ENCODE data around the gene KCNMA1.

DNA sequence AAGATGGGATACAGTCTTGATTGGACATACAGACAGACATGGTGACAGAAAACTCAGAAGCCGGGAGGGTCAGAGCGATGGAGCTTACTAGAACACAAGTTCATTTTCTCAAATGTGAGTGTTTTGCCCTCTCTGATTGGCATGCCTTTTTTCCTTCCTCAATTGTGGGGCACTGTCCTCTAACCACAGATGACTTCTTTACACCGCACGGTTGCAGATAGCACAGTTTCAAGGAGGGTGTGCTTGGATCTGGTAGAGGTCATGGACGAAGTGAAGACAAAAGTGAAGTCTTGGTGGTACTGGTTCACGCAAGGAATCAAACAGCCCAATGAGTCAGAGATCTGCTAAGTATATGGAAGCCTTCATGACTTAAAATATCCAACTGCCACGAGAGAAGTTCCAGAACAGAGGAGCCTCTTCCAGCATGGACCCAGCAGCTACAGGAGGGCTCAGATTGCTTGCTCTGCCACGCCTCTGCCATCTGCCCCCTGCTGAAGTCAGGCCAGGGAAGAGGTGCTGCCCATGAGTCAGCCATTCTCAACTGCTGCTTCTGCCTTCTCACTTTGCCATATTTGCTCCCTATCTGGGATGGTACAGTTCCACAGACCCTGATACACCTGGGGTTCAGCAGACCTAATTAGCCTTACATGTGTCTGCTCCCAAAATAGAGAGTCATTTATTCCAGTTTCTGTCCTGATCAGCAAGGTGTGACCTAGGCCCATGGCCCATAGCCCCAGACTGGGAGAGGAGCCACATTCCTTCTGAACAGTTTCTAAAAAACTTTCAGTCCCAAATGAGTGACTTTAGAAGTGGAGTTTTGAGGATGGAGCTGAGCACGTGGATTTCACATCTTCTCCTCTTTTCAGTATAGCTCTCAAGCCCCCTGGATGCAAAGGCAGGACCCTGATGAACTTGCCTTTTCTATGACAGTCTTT, 413.8 kb downstream of the KCNMA1 start:
- no peak for TF ChIP-seq CTCF (IDR thresholded peaks at IDR 0.05; ENCODE audit: poor library complexity, severe bottlenecking)
- TF ChIP-seq TAF1 (IDR thresholded peaks at IDR 0.05; ENCODE audit: low read depth): no peak
- no peak for TF ChIP-seq MXI1 (conservative IDR thresholded peaks at IDR 0.05; ENCODE audit: poor library complexity, severe bottlenecking)
- TF ChIP-seq RAD21 (conservative IDR thresholded peaks at IDR 0.05): no peak
- TF ChIP-seq POLR2AphosphoS5 (IDR thresholded peaks at IDR 0.05): no peak
- no peak for TF ChIP-seq EP300 (conservative IDR thresholded peaks at IDR 0.05; ENCODE audit: poor library complexity, severe bottlenecking)
- TF ChIP-seq EZH2 (IDR thresholded peaks at IDR 0.05; ENCODE audit: borderline replicate concordance, insufficient read depth, low read length, poor library complexity, severe bottlenecking): no peak
- TF ChIP-seq, protein P1, sequence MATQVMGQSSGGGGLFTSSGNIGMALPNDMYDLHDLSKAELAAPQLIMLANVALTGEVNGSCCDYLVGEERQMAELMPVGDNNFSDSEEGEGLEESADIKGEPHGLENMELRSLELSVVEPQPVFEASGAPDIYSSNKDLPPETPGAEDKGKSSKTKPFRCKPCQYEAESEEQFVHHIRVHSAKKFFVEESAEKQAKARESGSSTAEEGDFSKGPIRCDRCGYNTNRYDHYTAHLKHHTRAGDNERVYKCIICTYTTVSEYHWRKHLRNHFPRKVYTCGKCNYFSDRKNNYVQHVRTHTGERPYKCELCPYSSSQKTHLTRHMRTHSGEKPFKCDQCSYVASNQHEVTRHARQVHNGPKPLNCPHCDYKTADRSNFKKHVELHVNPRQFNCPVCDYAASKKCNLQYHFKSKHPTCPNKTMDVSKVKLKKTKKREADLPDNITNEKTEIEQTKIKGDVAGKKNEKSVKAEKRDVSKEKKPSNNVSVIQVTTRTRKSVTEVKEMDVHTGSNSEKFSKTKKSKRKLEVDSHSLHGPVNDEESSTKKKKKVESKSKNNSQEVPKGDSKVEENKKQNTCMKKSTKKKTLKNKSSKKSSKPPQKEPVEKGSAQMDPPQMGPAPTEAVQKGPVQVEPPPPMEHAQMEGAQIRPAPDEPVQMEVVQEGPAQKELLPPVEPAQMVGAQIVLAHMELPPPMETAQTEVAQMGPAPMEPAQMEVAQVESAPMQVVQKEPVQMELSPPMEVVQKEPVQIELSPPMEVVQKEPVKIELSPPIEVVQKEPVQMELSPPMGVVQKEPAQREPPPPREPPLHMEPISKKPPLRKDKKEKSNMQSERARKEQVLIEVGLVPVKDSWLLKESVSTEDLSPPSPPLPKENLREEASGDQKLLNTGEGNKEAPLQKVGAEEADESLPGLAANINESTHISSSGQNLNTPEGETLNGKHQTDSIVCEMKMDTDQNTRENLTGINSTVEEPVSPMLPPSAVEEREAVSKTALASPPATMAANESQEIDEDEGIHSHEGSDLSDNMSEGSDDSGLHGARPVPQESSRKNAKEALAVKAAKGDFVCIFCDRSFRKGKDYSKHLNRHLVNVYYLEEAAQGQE (IDR thresholded peaks at IDR 0.05; ENCODE audit: borderline replicate concordance): no peak

Data from neural cell (in vitro differentiated cells).